Panc1 (cell line): ENCODE measurements around the gene MACIR.

Experiments used
- POLR2AphosphoS5 ChIP-seq: IDR thresholded peaks from 2 replicates; pipeline ENCODE4 v1.6.1; 2012; ENCODE audit warnings: mild to moderate bottlenecking, low read depth, low read length, moderate library complexity
- SIN3A ChIP-seq: IDR thresholded peaks from 2 replicates; pipeline ENCODE4 v1.6.1; 2012; ENCODE audit warnings: low read depth, mild to moderate bottlenecking, low read length, moderate library complexity, borderline replicate concordance; ENCODE audit not compliant: insufficient read depth
- TCF7L2 ChIP-seq: IDR thresholded peaks from 2 replicates; pipeline ENCODE4 v1.6.1; 2011; ENCODE audit warnings: mild to moderate bottlenecking, low read depth, low read length, inconsistent platforms
- TF ChIP-seq, protein P1 (sequence below): fragments of 450-650 bp; IDR thresholded peaks from 2 replicates; pipeline ENCODE4 v1.5.1; 2017; ENCODE audit warnings: mild to moderate bottlenecking
- TF ChIP-seq, protein P2 (sequence below), 2 experiments: IDR thresholded peaks; 2 replicates each; pipeline ENCODE4 v1.6.1; 2011 to 2012; ENCODE audit warnings: low read depth in 2 of 2, control low read depth in 1 of 2, low read length in 1 of 2, mild to moderate bottlenecking in 1 of 2, moderate library complexity in 1 of 2; ENCODE audit not compliant: insufficient read depth in 1 of 2

- TF ChIP-seq, protein P1, sequence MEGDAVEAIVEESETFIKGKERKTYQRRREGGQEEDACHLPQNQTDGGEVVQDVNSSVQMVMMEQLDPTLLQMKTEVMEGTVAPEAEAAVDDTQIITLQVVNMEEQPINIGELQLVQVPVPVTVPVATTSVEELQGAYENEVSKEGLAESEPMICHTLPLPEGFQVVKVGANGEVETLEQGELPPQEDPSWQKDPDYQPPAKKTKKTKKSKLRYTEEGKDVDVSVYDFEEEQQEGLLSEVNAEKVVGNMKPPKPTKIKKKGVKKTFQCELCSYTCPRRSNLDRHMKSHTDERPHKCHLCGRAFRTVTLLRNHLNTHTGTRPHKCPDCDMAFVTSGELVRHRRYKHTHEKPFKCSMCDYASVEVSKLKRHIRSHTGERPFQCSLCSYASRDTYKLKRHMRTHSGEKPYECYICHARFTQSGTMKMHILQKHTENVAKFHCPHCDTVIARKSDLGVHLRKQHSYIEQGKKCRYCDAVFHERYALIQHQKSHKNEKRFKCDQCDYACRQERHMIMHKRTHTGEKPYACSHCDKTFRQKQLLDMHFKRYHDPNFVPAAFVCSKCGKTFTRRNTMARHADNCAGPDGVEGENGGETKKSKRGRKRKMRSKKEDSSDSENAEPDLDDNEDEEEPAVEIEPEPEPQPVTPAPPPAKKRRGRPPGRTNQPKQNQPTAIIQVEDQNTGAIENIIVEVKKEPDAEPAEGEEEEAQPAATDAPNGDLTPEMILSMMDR: no peak
- TF ChIP-seq, protein P2, sequence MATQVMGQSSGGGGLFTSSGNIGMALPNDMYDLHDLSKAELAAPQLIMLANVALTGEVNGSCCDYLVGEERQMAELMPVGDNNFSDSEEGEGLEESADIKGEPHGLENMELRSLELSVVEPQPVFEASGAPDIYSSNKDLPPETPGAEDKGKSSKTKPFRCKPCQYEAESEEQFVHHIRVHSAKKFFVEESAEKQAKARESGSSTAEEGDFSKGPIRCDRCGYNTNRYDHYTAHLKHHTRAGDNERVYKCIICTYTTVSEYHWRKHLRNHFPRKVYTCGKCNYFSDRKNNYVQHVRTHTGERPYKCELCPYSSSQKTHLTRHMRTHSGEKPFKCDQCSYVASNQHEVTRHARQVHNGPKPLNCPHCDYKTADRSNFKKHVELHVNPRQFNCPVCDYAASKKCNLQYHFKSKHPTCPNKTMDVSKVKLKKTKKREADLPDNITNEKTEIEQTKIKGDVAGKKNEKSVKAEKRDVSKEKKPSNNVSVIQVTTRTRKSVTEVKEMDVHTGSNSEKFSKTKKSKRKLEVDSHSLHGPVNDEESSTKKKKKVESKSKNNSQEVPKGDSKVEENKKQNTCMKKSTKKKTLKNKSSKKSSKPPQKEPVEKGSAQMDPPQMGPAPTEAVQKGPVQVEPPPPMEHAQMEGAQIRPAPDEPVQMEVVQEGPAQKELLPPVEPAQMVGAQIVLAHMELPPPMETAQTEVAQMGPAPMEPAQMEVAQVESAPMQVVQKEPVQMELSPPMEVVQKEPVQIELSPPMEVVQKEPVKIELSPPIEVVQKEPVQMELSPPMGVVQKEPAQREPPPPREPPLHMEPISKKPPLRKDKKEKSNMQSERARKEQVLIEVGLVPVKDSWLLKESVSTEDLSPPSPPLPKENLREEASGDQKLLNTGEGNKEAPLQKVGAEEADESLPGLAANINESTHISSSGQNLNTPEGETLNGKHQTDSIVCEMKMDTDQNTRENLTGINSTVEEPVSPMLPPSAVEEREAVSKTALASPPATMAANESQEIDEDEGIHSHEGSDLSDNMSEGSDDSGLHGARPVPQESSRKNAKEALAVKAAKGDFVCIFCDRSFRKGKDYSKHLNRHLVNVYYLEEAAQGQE (IDR thresholded peaks at IDR 0.05; ENCODE audit: insufficient read depth in 1 of 2, low read depth in 2 of 2, low read length in 1 of 2): no peak
- TF ChIP-seq POLR2AphosphoS5: no peak
- TF ChIP-seq SIN3A: no peak
- no peak for TF ChIP-seq TCF7L2
Observed at GRCh38 chr5:103295424-103295823, 36.9 kb downstream of the MACIR start.
